Measurements from ENCODE around the gene PRAMEF20. TPM values are rescaled to one million over a fixed set of nuclear protein-coding genes. Genes with fewer than 3 reads are reported as not detected.
"Not testable (repeated sequence)": the region's sequence is repeated elsewhere in the genome, so short reads cannot be mapped to it uniquely, and the experiment has no call there.

Gene PRAMEF20
- not detected for polyA plus RNA-seq (2013, experiment 1 of 2)
- polyA plus RNA-seq (2013, experiment 2 of 2) = not detected

DNA sequence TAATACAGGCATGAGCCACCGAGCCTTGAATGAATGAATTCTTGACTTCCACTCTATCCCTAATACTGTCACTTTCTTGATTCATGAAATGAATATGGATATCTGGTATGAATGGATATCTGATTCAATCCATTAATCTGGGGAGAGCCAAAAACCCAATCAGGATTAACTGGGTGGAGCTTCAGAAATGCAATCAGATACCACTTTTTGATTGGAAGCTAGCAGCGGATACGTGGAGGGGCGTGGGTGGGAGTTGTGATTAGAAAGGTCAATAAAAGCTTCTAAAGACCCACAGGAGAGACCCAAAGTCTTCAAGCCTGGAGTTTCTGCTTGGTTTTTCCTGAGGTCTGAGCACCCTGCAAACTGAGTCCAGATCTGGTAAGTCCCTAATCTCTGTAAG, at the start of gene PRAMEF20:
Gene PRAMEF20 (plus strand): TSS at position 301 of the 400 bp plus-strand sequence. CDS start 5,905 bp downstream, outside the sequence.
- not testable (repeated sequence) for H4K91ac ChIP-seq (ENCODE audit: low read length); H3K18ac ChIP-seq (ENCODE audit: low read depth in 1 of 2, low read length in 2 of 2); H2BK15ac ChIP-seq (ENCODE audit: low read depth, poor library complexity, severe bottlenecking); H3K9ac ChIP-seq (ENCODE audit: low read length); H2BK120ac ChIP-seq (ENCODE audit: low read depth, low read length); H4K8ac ChIP-seq (ENCODE audit: low read length); H3K4me3 ChIP-seq (ENCODE audit: insufficient read depth in 1 of 2, low read depth in 1 of 2, low read length in 2 of 2); H3K14ac ChIP-seq (ENCODE audit: low read length in 2 of 2); DNase-seq; H2AK5ac ChIP-seq (ENCODE audit: low read length, severe bottlenecking); H3K4ac ChIP-seq (ENCODE audit: low read depth in 1 of 2, low read length in 2 of 2); H3K23ac ChIP-seq (ENCODE audit: low read length in 2 of 2); H3K27me3 ChIP-seq (ENCODE audit: control insufficient read depth in 1 of 2, insufficient read depth in 1 of 2, low read length in 2 of 2); H3K27ac ChIP-seq (ENCODE audit: low read length, poor library complexity, severe bottlenecking); H3K4me2 ChIP-seq (ENCODE audit: low read length, poor library complexity, severe bottlenecking); H3K4me1 ChIP-seq (ENCODE audit: control insufficient read depth, insufficient read depth, low read depth, low read length); H2BK12ac ChIP-seq (ENCODE audit: low read length in 2 of 2); H2BK5ac ChIP-seq (ENCODE audit: low read depth, low read length, poor library complexity, severe bottlenecking); H3K36me3 ChIP-seq (ENCODE audit: control insufficient read depth in 1 of 2, insufficient read depth in 2 of 2, low read depth in 1 of 2, low read length in 2 of 2); H3K79me1 ChIP-seq (replicated peaks; ENCODE audit: low read length, poor library complexity, severe bottlenecking); H3K9me3 ChIP-seq (ENCODE audit: control insufficient read depth, low read length); H2AFZ ChIP-seq (ENCODE audit: low read depth, low read length)
- 75% methylated on average over 3 of the region's 4 CpGs for WGBS

DNA sequence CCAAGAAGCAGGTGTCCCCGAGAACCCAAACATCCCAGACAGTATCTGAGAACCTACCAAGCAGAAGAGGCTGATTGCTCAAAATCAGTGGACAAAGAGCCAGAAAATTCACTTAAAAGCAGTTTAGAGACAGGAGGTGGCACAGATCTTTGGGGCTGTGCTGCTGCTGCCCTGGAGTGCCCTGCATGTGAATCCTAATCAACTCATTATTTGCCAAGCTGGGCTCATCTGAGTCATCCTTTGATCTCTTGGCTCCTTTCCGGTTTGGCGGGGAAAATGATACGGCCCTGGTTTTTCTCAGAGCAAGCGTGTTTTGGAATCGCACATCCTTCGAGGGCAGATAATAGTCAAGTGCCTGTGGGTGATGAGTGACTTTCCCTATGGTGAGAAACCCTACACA, 47.9 kb upstream of the PRAMEF20 start:
- H3K4me1 ChIP-seq (ENCODE audit: control insufficient read depth, insufficient read depth, low read depth, low read length); H3K4ac ChIP-seq (ENCODE audit: low read depth in 1 of 2, low read length in 2 of 2); H3K14ac ChIP-seq (ENCODE audit: low read length in 2 of 2); H4K8ac ChIP-seq (ENCODE audit: low read length); H3K23ac ChIP-seq (ENCODE audit: low read length in 2 of 2); H3K18ac ChIP-seq (ENCODE audit: low read depth in 1 of 2, low read length in 2 of 2); DNase-seq; H3K4me3 ChIP-seq (ENCODE audit: insufficient read depth in 1 of 2, low read depth in 1 of 2, low read length in 2 of 2); H2BK5ac ChIP-seq (ENCODE audit: low read depth, low read length, poor library complexity, severe bottlenecking); H3K4me2 ChIP-seq (ENCODE audit: low read length, poor library complexity, severe bottlenecking); H2BK15ac ChIP-seq (ENCODE audit: low read depth, poor library complexity, severe bottlenecking); H2AK5ac ChIP-seq (ENCODE audit: low read length, severe bottlenecking); H2BK12ac ChIP-seq (ENCODE audit: low read length in 2 of 2); H4K91ac ChIP-seq (ENCODE audit: low read length); H3K9ac ChIP-seq (ENCODE audit: low read length); H3K36me3 ChIP-seq (ENCODE audit: control insufficient read depth in 1 of 2, insufficient read depth in 2 of 2, low read depth in 1 of 2, low read length in 2 of 2); H3K9me3 ChIP-seq (ENCODE audit: control insufficient read depth, low read length); H2BK120ac ChIP-seq (ENCODE audit: low read depth, low read length); H3K27me3 ChIP-seq (ENCODE audit: control insufficient read depth in 1 of 2, insufficient read depth in 1 of 2, low read length in 2 of 2); H2AFZ ChIP-seq (ENCODE audit: low read depth, low read length); H3K27ac ChIP-seq (ENCODE audit: low read length, poor library complexity, severe bottlenecking); H3K79me1 ChIP-seq (replicated peaks; ENCODE audit: low read length, poor library complexity, severe bottlenecking): not testable (repeated sequence)
- no CpG with 5 or more reads among the region's 7 CpGs for WGBS

DNA sequence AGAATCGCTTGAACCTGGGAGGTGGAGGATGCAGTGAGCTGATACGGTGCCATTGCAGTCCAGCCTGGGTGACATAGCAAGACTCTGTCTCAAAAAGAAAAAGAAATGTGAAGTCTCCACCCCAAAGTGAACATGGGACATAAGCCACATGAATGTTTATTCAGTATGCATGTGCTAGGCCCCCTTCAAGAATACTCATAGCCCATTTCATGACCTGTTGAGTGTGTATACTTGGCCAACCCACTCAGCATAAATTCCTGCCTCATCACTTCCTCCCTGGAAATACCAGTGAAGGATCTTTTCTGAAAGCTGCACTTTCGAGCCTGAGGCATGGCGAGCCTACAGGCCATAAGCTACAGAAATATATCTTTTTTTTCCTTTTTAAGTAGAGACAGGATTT, 45.3 kb upstream of the PRAMEF20 start:
- H3K9ac ChIP-seq (ENCODE audit: low read length); H3K4me2 ChIP-seq (ENCODE audit: low read length, poor library complexity, severe bottlenecking); H3K23ac ChIP-seq (ENCODE audit: low read length in 2 of 2); H3K27me3 ChIP-seq (ENCODE audit: control insufficient read depth in 1 of 2, insufficient read depth in 1 of 2, low read length in 2 of 2); H3K4me1 ChIP-seq (ENCODE audit: control insufficient read depth, insufficient read depth, low read depth, low read length); H3K36me3 ChIP-seq (ENCODE audit: control insufficient read depth in 1 of 2, insufficient read depth in 2 of 2, low read depth in 1 of 2, low read length in 2 of 2); H3K14ac ChIP-seq (ENCODE audit: low read length in 2 of 2); H2BK120ac ChIP-seq (ENCODE audit: low read depth, low read length); H3K4ac ChIP-seq (ENCODE audit: low read depth in 1 of 2, low read length in 2 of 2); H2AFZ ChIP-seq (ENCODE audit: low read depth, low read length); H2BK5ac ChIP-seq (ENCODE audit: low read depth, low read length, poor library complexity, severe bottlenecking); DNase-seq; H2BK12ac ChIP-seq (ENCODE audit: low read length in 2 of 2); H3K4me3 ChIP-seq (ENCODE audit: insufficient read depth in 1 of 2, low read depth in 1 of 2, low read length in 2 of 2); H4K91ac ChIP-seq (ENCODE audit: low read length); H3K9me3 ChIP-seq (ENCODE audit: control insufficient read depth, low read length); H3K27ac ChIP-seq (ENCODE audit: low read length, poor library complexity, severe bottlenecking); H4K8ac ChIP-seq (ENCODE audit: low read length); H2AK5ac ChIP-seq (ENCODE audit: low read length, severe bottlenecking); H2BK15ac ChIP-seq (ENCODE audit: low read depth, poor library complexity, severe bottlenecking); H3K79me1 ChIP-seq (replicated peaks; ENCODE audit: low read length, poor library complexity, severe bottlenecking); H3K18ac ChIP-seq (ENCODE audit: low read depth in 1 of 2, low read length in 2 of 2): not testable (repeated sequence)
- WGBS = no CpG with 5 or more reads among the region's 4 CpGs

DNA sequence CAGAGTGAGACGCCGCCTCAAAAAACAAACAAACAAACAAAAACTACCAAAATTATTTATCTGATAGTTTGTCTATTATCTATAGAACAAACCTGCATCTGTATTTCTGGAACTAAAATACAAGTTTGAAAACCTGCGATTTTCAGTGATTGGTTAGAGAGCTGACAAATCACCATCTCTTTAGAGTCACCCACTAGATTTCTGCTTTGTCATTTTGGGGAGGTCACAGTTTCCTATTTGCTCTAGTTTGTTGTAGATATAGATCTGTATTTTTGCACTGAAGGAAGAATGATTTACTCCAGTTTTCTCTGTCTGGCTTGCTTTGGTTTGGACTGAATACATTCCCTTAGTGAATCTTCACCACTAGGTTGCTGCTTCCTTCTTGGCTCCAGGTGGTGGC, 43.7 kb upstream of the PRAMEF20 start:
- H3K4me1 ChIP-seq (ENCODE audit: control insufficient read depth, insufficient read depth, low read depth, low read length); H3K9me3 ChIP-seq (ENCODE audit: control insufficient read depth, low read length); H2AK5ac ChIP-seq (ENCODE audit: low read length, severe bottlenecking); H3K27ac ChIP-seq (ENCODE audit: low read length, poor library complexity, severe bottlenecking); H3K14ac ChIP-seq (ENCODE audit: low read length in 2 of 2); H4K8ac ChIP-seq (ENCODE audit: low read length); H3K18ac ChIP-seq (ENCODE audit: low read depth in 1 of 2, low read length in 2 of 2); H3K4me3 ChIP-seq (ENCODE audit: insufficient read depth in 1 of 2, low read depth in 1 of 2, low read length in 2 of 2); H2BK15ac ChIP-seq (ENCODE audit: low read depth, poor library complexity, severe bottlenecking); H3K9ac ChIP-seq (ENCODE audit: low read length); H3K79me1 ChIP-seq (replicated peaks; ENCODE audit: low read length, poor library complexity, severe bottlenecking); H3K4me2 ChIP-seq (ENCODE audit: low read length, poor library complexity, severe bottlenecking); DNase-seq; H3K4ac ChIP-seq (ENCODE audit: low read depth in 1 of 2, low read length in 2 of 2); H4K91ac ChIP-seq (ENCODE audit: low read length); H3K27me3 ChIP-seq (ENCODE audit: control insufficient read depth in 1 of 2, insufficient read depth in 1 of 2, low read length in 2 of 2); H2BK12ac ChIP-seq (ENCODE audit: low read length in 2 of 2); H3K23ac ChIP-seq (ENCODE audit: low read length in 2 of 2); H2BK120ac ChIP-seq (ENCODE audit: low read depth, low read length); H2BK5ac ChIP-seq (ENCODE audit: low read depth, low read length, poor library complexity, severe bottlenecking); H3K36me3 ChIP-seq (ENCODE audit: control insufficient read depth in 1 of 2, insufficient read depth in 2 of 2, low read depth in 1 of 2, low read length in 2 of 2); H2AFZ ChIP-seq (ENCODE audit: low read depth, low read length): not testable (repeated sequence)
- WGBS = no CpG with 5 or more reads among the region's 3 CpGs
